GM18861 (cell line): Measurements from ENCODE around the gene NECTIN4.
"Not testable (repeated sequence)": the region's sequence is repeated elsewhere in the genome, so short reads cannot be mapped to it uniquely, and the experiment has no call there.

ENCODE experiments used
- ATAC-seq: cut with Tn5 transposase; IDR thresholded peaks from one replicate; pipeline ENCODE4 v1.9.1; 2021; ENCODE audit not compliant: unreplicated experiment

The NECTIN4 gene

DNA sequence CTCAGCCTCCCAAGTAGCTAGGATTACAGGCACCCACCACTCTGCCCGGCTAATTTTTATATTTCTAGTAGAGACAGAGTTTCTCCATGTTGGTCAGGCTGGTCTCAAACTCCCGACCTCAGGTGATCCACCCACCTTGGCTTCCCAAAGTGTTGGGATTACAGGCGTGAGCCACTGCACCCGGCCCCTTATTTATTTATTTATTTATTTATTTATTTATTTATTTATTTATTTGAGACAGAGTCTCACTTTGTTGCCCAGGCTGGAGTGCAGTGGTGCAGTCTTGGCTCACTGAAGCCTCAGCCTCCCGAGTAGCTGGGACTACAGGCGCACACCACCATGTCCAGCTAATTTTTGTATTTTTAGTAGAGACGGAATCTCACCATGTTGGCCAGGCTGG, 23.7 kb downstream of the NECTIN4 start:
- not testable (repeated sequence) for ATAC-seq

GRCh38 chr1:161063936-161064335, 25.4 kb downstream of the NECTIN4 start:
- ATAC-seq, result not testable (repeated sequence)

- no peak for ATAC-seq
Measured at GRCh38 chr1:161061419-161061818, 27.9 kb downstream of the NECTIN4 start.

- no peak for ATAC-seq
Measured at GRCh38 chr1:161059293-161059692, 30.1 kb downstream of the NECTIN4 start.

- ATAC-seq, result no peak
Measured at GRCh38 chr1:161054805-161055204, 34.6 kb downstream of the NECTIN4 start.

DNA sequence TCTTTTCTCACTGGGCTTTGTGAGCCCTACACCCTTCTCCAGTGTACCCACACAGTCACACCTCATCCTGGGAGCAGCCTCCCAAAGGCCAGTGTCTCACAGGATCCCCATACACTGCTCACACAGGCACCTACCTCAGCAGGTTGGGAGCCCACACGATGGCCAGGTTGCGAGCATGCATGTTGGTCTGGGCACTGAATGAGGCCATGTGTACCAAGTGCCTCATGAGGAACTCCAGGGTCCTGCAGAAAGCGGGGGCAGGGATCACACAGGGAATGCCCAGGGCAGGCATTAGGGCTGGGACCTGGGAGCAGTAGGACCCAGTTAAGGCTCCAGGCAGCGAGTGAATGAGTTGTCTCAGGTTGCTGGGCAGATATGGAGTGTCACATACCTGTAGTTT, 35.1 kb downstream of the NECTIN4 start:
- no peak for ATAC-seq

GRCh38 chr1:161052899-161053298, 36.5 kb downstream of the NECTIN4 start:
- no peak for ATAC-seq

GRCh38 chr1:161051219-161051618, 38.1 kb downstream of the NECTIN4 start:
- ATAC-seq, result no peak

GRCh38 chr1:161048949-161049722, 40.2 kb downstream of the NECTIN4 start:
- no peak for ATAC-seq

GRCh38 chr1:161047436-161048420, 41.6 kb downstream of the NECTIN4 start:
- no peak for ATAC-seq

DNA sequence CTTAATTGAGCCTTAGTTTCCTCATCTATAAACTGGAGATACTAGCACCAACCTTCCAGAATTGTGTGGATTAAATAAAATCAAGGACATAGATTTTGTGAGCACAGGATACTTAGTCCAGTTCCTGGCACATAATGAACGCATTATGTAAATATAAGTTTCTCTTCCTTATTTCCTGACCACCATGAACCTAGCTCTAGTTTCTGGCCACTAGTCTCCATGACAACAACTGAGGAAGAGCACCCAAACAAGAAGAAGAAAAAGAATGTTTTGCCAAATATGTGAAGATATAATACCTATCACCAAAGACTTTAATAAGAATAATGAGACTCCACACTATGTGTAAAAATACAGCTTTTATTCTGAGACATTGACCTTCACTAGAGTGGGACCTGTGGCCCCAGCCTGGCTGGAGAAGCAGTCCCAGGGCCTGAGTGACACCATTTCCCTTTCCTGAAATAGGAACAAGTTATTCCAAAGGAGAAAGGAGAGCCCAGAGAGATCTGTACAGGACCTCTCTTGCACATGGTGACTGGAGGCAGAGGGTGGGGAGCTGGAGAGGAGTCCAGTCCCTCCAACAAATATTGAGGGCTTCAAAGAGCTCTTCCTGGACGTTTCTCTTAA, 42.6 kb downstream of the NECTIN4 start:
- ATAC-seq, result no peak

DNA sequence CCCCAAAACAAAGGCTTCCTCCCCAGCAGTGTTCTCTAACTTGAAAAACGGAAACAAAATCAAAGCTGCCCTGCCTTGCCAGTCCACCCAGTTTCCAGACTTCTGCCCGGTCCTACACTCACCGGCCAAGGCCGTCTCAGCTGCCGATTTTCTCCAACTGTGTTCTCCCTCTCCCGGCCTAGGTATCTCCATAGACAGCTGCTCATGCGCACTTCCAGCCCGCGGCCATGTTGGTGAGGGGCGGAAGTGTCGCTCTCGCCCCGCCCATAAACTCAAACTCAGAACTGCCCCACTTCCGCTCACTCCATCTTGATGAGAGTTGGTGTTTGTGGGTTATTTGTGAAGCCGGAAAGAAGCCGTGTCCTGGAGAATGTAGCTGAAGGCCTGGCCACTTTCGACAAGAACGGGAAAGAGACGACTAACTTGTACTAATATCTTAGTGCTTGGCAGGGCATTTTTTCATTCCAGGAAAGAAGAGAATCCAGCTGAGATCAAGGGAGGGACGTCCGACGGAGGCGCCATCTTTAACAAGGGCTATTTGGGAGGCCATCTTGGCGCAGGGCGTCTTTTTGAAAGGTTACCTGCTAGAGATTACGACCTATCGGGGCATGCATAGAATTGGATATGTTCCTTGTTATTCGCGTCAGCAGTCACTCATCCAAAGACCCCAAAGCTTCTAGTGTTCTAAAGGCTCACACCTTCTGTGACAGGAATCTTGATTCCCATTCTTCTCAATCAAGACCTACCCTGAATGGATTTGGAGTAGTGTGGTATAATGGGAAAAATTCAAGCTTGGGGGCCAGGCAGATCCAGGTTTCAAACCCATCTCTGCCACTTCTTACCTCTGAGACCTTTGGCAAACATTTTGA, 43.4 kb downstream of the NECTIN4 start, which contains the start of gene USF1:
Gene USF1 (minus strand): TSS at position 242 of the 869 bp plus-strand sequence. CDS start 2,702 bp downstream, outside the sequence.
- peak; percentile 49 for ATAC-seq

DNA sequence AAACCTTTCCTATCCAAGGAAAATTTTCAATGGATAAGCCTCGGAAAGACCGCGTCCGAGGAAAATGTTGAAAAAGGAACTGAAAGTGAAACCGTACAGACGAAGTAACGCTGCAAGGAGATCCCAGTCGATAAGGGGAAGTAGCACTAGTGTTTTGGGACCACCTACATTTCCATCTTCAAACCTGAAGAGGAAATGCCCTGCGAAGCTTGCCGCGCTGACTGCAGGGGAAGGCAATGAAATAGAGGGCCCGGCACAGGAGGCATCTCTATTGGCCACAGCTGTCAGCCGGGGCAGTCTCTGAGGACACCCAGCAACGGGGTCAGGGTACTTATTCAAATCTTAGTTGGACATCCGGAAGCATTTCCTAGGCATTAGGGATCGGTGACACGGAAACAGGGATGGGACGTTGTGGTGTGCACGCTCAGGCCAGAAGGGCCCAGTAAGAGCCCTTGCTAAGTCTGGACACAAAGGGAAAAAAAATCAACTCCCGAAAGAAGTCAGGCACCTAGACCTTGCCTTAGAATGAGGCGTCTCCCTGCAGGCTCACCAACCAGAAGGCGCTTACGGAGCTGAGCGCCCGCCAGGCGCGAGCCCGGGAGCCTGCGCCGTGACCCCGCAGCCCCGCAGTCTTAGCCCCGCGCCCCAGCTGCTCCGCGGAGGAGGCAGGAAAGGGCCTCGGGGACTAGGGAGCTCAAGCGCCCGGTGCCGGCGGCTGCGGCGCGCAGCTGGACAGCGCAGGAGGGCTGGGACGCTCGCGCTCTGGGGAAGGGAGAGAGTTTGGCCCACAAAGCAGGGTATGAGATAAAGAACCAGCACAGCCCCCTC, 44.2 kb downstream of the NECTIN4 start:
- ATAC-seq, result peak; percentile 37

- no peak for ATAC-seq
Measured at GRCh38 chr1:161044535-161044907, 44.8 kb downstream of the NECTIN4 start.

DNA sequence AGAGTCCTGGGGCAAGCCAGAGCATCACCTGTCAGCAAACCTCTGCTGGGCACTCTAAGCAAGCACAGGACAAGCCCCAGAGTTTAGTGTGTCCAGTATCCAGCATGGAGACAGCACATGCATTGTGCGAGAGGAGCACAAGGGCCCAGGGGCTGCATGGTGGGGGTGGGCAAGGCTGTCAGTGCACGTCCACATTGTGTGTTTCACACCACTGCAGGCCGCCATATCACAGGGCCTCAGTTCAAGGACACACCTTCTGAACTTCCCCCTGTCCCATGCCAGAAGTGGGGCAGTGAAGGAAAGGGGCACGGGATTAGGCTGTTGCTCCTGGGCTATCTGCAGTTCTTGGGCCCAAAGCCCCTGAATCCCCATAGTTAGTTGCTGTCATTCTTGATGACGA, 49.8 kb downstream of the NECTIN4 start:
- no peak for ATAC-seq

- ATAC-seq, result no peak
Measured at GRCh38 chr1:161039154-161039545, 50.2 kb downstream of the NECTIN4 start.

- peak; percentile 63 for ATAC-seq
Measured at GRCh38 chr1:161038523-161039153, 50.7 kb downstream of the NECTIN4 start, which contains the start of gene TSTD1. Gene TSTD1, minus strand, starts transcription at chr1:161038964. Its CDS starts 75 bp downstream, at chr1:161038889.

DNA sequence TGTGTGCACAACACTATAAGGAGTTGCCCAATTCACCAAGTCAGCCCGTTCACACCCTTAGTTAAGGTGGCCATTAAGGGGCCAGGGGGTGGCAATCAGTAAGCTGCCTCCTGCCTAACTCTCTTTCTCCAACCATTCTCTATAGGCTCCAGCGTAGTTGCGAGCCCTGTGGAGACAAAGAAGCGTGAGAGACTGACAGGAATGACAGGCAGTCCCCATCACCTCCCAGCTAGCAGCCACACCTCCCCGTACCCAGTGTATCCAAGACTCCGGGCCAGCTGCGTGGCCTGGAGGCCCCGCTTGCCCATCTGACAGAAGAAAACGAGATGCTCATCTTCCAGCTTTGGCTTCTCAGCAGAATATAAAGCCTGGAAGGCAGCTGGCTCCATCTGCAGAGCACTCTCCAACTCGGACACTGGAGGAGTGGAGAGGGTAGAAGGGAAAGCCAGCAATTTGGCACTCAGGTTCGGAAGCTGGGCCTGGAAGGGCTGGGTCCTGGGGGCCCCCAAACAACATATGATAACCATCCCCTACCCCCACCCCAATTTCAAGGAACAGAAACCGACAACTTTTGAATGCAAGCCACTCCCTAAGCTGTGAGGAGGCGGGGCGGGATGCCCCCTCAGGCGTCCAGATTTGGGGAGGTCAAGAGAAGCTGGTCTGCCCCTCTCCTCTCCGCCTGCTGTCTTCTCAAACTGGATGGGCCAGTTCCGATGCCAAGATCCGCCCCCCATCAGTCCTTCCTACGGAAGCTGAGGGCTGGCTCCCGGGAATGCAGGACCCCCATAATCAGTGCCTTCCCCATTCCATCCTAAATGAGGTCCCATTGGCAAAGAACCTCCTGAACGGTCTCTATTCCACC, 51.5 kb downstream of the NECTIN4 start:
- ATAC-seq, result no peak
